C1 segment of cervical spinal cord (tissue), 14 donors: Measurements from ENCODE around the gene PIP5K1B.

Source experiments
- DNase-seq, 14 donors: peaks; one replicate each; lab custom pipeline; 2025; lab: John Stamatoyannopoulos, UW

PIP5K1B gene

GRCh38 chr9:68707801-68708488, 2.9 kb downstream of the PIP5K1B start:
- no peak for DNase-seq

- DNase-seq: no peak
Measured at GRCh38 chr9:68708513-68708912, 3.5 kb downstream of the PIP5K1B start.

DNA sequence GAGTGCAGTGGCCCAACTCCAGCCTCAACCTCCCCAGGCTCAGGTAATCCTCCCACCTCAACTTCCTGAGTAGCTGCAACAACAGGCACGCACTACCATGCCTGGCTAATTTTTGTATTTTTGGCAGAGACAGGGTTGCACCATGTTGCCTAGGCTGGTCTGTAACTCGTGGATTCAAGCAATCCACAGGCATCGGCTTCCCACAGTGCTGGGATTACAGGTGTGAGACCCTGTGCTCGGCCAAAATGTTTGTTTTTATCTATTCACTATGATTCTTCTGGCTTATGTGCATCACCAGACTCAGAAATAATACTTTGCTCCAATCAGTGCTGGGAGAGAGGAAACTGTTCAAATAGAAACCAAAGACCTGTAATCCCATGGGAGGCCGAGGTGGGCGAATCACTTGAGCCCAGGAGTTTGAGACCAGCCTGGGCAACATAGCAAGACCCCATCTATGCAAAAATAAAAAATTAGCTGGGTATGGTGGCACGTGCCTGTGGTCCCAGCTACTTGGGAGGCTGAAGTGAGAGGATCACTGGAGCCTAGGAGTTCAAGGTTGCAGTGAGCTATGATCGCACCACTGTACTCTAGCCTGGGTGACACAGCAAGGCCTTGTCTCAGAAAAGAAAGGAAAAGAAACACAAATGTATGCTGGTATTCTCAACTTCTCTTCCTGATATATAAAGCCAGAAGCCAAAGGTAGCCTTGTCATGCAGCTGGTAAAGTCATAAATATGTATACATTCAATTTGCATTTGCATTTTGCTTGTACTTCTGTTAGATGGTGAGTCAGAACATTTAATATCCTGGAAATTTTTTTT, 4.5 kb downstream of the PIP5K1B start:
- DNase-seq: no peak

GRCh38 chr9:68710111-68710471, 5.1 kb downstream of the PIP5K1B start:
- DNase-seq: no peak

DNA sequence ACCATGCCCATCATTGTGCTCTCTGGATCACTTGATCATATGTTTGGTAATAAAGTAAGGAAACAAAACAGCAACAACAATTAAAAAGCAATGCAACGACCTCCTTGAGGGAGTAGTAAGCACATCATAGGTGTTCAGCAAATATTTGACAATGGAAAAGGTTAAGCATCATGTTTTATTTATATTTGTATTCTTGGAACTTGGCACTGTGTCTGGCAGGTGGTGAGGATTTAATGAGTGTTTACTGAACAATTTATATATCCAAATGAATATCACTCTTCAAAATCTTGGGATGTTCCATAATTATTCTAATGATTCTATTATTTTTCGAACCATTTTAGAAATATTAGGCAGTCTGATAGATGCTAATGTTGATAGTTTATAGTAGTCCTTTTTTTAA, 6.2 kb downstream of the PIP5K1B start:
- no peak for DNase-seq

GRCh38 chr9:68711932-68712331, 6.9 kb downstream of the PIP5K1B start:
- no peak for DNase-seq

- no peak for DNase-seq
Measured at GRCh38 chr9:68714416-68715180, 9.6 kb downstream of the PIP5K1B start.

- DNase-seq: no peak
Measured at GRCh38 chr9:68715181-68715456, 10.1 kb downstream of the PIP5K1B start.

GRCh38 chr9:68717552-68718443, 12.8 kb downstream of the PIP5K1B start:
- no peak for DNase-seq

DNA sequence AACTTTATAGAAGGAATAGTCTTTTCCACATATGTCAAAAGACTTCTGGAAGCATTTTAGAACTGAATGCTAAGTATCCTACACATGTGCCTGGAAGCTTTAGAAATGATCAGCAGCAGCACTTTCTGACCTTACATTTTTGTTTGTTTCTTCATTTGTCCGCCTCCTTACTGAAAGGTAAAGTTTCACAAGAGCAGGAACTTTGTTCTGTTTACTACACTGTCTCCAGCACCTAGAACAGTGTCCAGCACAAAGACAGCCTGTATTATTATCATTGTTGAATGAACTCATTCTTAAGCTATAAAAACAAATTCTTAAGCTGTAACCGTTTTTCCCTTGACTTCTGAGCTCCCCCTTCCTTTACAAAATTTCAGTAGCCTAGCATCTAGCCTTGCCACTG, 14.8 kb downstream of the PIP5K1B start:
- no peak for DNase-seq

GRCh38 chr9:68720656-68721313, 15.7 kb downstream of the PIP5K1B start:
- DNase-seq: no peak

GRCh38 chr9:68721666-68722330, 16.8 kb downstream of the PIP5K1B start:
- DNase-seq: no peak

- no peak for DNase-seq
Measured at GRCh38 chr9:68725070-68725469, 20.0 kb downstream of the PIP5K1B start.

DNA sequence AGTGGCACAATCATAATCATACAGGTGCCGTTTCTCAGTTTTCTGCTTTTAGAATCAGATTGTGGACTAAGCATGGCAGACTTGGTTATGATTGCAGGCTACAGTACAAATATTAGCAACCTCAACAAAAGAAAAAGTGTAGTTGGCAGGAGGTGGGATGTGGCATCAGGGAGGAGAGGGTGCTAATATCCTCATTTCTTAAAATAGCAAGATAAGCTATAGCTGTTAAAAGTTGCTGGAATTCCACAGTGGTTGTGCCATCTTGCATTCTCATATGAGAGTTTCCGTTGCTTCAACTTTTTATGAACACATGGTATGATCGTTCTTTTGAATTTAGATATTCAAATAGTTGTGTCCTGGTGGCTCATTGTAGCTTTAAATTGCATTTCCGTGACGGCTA, 21.4 kb downstream of the PIP5K1B start:
- DNase-seq: no peak

DNA sequence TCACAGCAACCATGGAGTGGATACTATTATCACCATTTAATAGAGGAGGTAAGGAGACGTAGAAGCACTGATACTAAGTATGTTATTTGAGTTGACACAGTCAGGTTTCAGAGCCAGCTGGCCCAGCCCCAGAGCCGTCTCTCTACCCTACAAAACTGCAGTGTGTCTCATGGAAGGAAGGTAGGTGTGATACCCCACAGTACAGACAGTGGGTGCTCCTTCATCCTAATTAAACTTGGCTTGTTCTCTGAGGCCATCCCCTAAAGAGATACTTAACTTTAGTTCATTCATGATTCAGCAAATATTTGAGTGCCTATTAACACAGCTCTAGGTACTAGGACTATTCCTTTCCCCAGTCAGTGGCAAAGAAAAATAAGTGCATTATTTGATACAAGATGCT, 22.6 kb downstream of the PIP5K1B start:
- no peak for DNase-seq

GRCh38 chr9:68728731-68729130, 23.7 kb downstream of the PIP5K1B start:
- DNase-seq: no peak

- DNase-seq: no peak
Measured at GRCh38 chr9:68730570-68731235, 25.7 kb downstream of the PIP5K1B start.

DNA sequence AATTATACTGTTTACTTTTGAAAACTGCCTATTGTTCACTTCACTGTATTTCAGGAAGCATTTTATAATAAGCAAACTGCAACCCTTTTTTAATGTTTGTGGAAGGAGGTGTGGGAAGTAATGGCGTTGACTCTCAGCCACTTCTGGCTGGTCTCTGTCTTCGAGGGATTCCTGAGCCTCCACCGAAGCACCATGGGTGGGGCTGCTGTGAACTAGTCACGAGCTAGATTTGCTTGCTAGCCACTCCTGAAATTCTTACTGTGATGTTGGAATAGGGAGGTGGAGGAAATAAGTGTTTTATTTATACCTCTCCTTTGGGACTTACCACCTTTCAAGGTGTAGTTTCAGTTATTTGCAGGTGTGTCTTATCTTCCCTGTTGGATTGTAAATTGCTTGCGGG, 26.8 kb downstream of the PIP5K1B start:
- DNase-seq: no peak

DNA sequence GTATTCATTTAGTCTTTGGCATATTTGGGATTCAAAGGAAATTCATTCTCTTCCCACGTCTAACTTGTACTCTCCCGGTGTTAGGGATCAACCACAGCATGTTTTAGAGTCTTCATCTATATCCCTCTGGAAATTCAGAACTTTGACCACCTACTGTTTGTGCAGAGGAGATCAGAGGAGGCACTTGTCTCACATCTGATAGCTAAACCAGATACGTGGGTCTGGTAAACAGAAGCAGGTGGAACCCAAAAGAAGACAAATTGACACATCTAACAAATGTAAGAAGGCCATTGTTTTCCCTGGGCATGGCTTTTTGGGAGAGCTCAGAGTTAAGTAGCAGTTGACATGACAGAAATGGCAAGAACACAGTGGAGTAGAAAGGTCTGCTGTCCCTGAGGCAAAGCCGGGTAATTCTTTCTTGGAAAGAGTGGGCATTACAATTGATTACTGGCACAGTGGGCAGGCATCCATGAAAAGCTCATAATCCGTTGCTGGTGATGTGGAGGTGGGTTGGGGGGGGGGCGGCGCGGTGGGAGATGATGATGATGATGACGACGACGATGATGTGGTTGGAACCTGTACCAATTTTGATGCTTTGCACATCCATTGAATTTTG, 27.5 kb downstream of the PIP5K1B start:
- DNase-seq: no peak

DNA sequence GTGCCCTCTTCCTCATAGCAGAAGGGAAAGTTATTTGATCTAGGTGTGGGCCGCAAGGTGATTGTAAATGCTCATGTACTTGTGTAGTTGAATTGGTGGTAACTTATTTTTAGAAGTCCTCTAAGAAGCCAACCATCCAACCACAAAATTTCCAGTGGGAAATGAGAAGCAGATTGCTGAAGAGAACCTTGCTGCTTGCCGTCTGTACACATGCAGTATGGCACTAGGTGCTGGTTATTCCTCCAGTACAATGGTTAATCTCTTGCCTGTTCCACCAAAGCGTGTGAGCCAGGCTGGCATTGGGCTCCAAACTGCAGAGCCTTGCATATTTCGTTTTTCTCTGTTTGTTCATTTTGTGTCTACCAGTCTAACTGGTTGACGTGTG, 28.0 kb downstream of the PIP5K1B start:
- DNase-seq: peak in 1 of 14 donors; percentile 64
